ENCODE measurements around the gene SLCO4A1.

Gene SLCO4A1

GRCh38 chr20:62642051-62642665, at the start of gene SLCO4A1:
SLCO4A1 (plus strand) TSS chr20:62642503; CDS start chr20:62656455, 13,952 bp downstream.
- peak; percentile 19 for DNase-seq

GRCh38 chr20:62592506-62593177, 49.7 kb upstream of the SLCO4A1 start:
- no peak for DNase-seq

- no peak for DNase-seq
These were observed 48.7 kb upstream of the SLCO4A1 start for GRCh38 chr20:62593616-62594015.

- DNase-seq = no peak
These were observed 47.2 kb upstream of the SLCO4A1 start for GRCh38 chr20:62595069-62595468.

- peak; percentile 20 for DNase-seq
These were observed 46.8 kb upstream of the SLCO4A1 start for GRCh38 chr20:62595491-62595890.

- DNase-seq = no peak
These were observed 45.8 kb upstream of the SLCO4A1 start for GRCh38 chr20:62596486-62596885.

GRCh38 chr20:62596921-62597320, 45.4 kb upstream of the SLCO4A1 start:
- no peak for DNase-seq

- no peak for DNase-seq
These were observed 44.7 kb upstream of the SLCO4A1 start for GRCh38 chr20:62597416-62598115.

GRCh38 chr20:62598761-62599194, 43.5 kb upstream of the SLCO4A1 start:
- DNase-seq = no peak

GRCh38 chr20:62599216-62600110, 42.8 kb upstream of the SLCO4A1 start:
- no peak for DNase-seq

GRCh38 chr20:62601172-62601571, 41.1 kb upstream of the SLCO4A1 start:
- DNase-seq = no peak

GRCh38 chr20:62601714-62602113, 40.6 kb upstream of the SLCO4A1 start:
- no peak for DNase-seq

GRCh38 chr20:62602550-62602949, 39.8 kb upstream of the SLCO4A1 start:
- no peak for DNase-seq

GRCh38 chr20:62603021-62603906, 39.0 kb upstream of the SLCO4A1 start:
- peak; percentile 80 for DNase-seq

- DNase-seq = no peak
These were observed 38.2 kb upstream of the SLCO4A1 start for GRCh38 chr20:62603907-62604785.

GRCh38 chr20:62604796-62605195, 37.5 kb upstream of the SLCO4A1 start:
- DNase-seq = no peak

- no peak for DNase-seq
These were observed 36.9 kb upstream of the SLCO4A1 start for GRCh38 chr20:62605236-62605943.

- DNase-seq = no peak
These were observed 36.3 kb upstream of the SLCO4A1 start for GRCh38 chr20:62606016-62606415.

- DNase-seq = peak; percentile 43
These were observed 35.6 kb upstream of the SLCO4A1 start for GRCh38 chr20:62606551-62607201.
